ENCODE measurements around the gene NAGLU. TPM values are rescaled to one million over a fixed set of nuclear protein-coding genes. Genes with fewer than 3 reads are reported as not detected.

NAGLU gene
- total and polyA plus RNA-seq, 2 of the 13 experiments (the other 11 are each of a cell fraction or from before 2014, with no cell fraction given) = 28.2 to 40.1 TPM

GRCh38 chr17:42530952-42531454 lies 5.0 kb upstream of the NAGLU start (continued):
- TF ChIP-seq ZNF609 (CRISPR knock-in tag; IDR thresholded peaks at IDR 0.05; ENCODE audit: borderline replicate concordance) = peak; percentile 93
- peak; percentile 72 for TF ChIP-seq BHLHE40 (IDR thresholded peaks at IDR 0.05; ENCODE audit: low read length)
- no peak for TF ChIP-seq ZNF550 (CRISPR knock-in tag; IDR thresholded peaks at IDR 0.05; ENCODE audit: borderline replicate concordance)
- TF ChIP-seq ADNP (CRISPR knock-in tag; IDR thresholded peaks at IDR 0.05) = no peak
- TF ChIP-seq ZNF556 (CRISPR knock-in tag; IDR thresholded peaks at IDR 0.05; ENCODE audit: borderline replicate concordance) = peak; percentile 85
- peak; percentile 87 for TF ChIP-seq ZNF746 (CRISPR knock-in tag; IDR thresholded peaks at IDR 0.05)
- no peak for TF ChIP-seq DZIP1 (CRISPR knock-in tag; IDR thresholded peaks at IDR 0.05)
- no peak for TF ChIP-seq MZF1 (CRISPR knock-in tag; IDR thresholded peaks at IDR 0.05; ENCODE audit: borderline replicate concordance)
- TF ChIP-seq TBX2 (CRISPR knock-in tag; IDR thresholded peaks at IDR 0.05; ENCODE audit: borderline replicate concordance) = peak; percentile 95
- TF ChIP-seq NFKBIZ (CRISPR knock-in tag; IDR thresholded peaks at IDR 0.05) = peak; percentile 79; the same call in 1 of the 2 replicates
- TF ChIP-seq SOX5 (CRISPR knock-in tag; IDR thresholded peaks at IDR 0.05; ENCODE audit: borderline replicate concordance) = peak; percentile 89
- no peak for TF ChIP-seq ARNT (IDR thresholded peaks at IDR 0.05)
- TF ChIP-seq POGK (CRISPR knock-in tag; conservative IDR thresholded peaks at IDR 0.05) = 0 out of 2 replicates have a peak, but pooled peaks have one; percentile 20
- no peak; the same call in 1 of the 2 replicates for TF ChIP-seq ZNF607 (CRISPR knock-in tag; IDR thresholded peaks at IDR 0.05; ENCODE audit: borderline replicate concordance)
- TF ChIP-seq SNAPC2 (CRISPR knock-in tag; IDR thresholded peaks at IDR 0.05) = peak; percentile 77; the same call in 1 of the 2 replicates
- TF ChIP-seq FOXM1 (CRISPR knock-in tag; IDR thresholded peaks at IDR 0.05) = no peak
- peak; percentile 17; the same call in 1 of the 2 replicates for TF ChIP-seq TFDP2 (CRISPR knock-in tag; IDR thresholded peaks at IDR 0.05)
- peak; percentile 79; the same call in 1 of the 2 replicates for TF ChIP-seq MAZ (IDR thresholded peaks at IDR 0.05; ENCODE audit: borderline replicate concordance, low read depth, low read length)
- TF ChIP-seq MAZ (CRISPR knock-in tag; IDR thresholded peaks at IDR 0.05; ENCODE audit: low read depth) = peak; percentile 76

Data from HepG2 (cell line).